HG02623 (cell line): ENCODE data around the gene JSRP1.

Experiments used
- ATAC-seq: cut with Tn5 transposase; IDR thresholded peaks from one replicate; pipeline ENCODE4 v1.9.1; 2021; ENCODE audit warnings: moderate library complexity; ENCODE audit not compliant: unreplicated experiment

JSRP1 gene

DNA sequence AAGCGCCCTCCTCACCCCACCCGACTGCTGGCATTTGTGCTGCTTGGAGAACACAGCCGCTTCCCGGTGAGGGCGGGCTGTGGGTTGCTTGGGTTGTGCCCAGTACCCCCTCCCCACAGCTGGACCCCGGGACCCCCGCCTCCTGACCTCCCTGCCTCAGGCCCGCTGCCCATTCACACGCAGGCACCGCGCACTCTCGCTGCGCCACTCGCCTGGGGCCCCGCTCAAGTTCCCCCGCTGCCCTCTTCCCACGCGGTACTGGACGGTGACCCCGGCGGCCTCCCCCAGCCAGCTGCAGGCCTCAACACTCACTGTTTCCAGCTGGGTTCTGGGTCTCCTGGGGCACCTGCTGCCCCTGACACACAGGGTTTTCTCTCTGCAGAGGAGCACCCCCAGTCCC, 36.5 kb downstream of the JSRP1 start:
- ATAC-seq = no peak

DNA sequence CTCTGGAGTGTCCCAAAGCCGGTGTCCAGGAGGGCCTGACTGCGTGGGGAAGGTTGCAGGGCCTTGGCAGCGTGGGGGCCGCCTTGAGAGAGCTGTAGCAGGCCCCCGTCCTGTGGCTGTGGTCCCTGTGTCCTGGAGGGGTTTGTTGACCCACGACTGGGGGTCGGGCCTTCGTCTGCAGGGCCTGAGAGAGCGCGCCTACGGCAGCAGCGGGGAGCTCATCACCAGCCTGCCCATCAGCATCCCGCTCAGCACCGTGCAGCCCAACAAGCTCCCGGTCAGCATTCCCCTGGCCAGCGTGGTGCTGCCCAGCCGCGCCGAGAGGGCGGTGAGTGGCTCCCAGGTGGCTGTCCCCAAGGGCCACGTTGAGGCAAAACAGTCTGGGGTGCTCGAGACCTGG, 38.6 kb downstream of the JSRP1 start:
- ATAC-seq = no peak

DNA sequence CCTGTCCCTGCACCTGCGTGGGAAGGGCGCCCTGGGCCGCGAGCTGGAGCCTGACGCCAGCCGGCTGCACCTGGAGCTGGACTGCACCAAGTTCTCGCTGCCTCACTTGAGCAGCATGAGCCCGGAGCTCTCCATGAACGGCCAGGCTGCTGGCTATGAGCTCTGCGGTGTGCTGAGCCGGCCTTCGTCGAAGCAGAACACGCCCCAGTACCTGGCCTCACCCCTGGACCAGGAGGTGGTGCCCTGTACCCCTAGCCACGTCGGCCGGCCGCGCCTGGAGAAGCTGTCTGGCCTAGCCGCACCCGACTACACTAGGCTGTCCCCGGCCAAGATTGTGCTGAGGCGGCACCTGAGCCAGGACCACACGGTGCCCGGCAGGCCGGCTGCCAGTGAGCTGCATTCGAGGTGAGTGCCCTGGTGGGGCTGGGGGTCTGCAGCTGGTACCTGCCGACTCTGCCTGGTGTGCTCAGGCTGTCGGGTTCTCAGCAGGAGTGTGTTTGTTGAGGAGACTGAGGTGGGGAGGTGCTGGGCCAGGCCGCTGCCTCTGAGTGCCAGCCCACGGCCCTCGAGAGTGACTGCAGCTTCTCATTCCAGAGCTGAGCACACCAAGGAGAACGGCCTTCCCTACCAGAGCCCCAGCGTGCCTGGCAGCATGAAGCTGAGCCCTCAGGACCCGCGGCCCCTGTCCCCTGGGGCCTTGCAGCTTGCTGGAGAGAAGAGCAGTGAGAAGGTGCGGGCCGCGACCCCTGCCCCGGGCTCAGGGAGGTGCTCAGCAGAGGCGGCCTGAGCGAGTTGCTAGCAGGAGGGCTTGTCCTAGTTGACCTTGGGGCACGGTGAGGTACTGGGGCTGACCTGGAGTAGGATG, 39.6 kb downstream of the JSRP1 start:
- ATAC-seq = no peak

DNA sequence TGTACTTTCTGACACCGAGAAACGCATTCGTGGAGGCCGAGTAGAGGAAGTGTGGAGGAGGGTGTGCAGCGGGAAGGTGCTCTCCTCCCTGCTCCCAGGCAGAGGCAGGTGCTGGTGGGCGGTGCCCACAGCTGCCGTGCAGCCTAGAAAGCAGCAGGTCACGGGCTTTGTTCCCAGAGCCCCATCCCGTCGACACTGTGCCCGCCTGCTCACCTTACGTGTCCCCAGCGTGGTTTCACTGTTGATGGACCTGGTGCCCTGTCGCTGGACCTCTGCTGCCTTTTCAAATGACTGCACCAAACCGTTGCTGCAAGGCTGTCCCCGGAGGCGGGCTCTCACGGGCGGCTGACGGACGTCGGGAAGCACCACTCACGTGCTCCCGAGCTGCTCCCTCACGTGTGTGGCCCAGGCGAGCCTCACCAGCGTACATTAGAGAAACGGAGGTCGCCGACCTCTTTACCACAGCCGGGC, 40.9 kb downstream of the JSRP1 start:
- ATAC-seq = no peak

DNA sequence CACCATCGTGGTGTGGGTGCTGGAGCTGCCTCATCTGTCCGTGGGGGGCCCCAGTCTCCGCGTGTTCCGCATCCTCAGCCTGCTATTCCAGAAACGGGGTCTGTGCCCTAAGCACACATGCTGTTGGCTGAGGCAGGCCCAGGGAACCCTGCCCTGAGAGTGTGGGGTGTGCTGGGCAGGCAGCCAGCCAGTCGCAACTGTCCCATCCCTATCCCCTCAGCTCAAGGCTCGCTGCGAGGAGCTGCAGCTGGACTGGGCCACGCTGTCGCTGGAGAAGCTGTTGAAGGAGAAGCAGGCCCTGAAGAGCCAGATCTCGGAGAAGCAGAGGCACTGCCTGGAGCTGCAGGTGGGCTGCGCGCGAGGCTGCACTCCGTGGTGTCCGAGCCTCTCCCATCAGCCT, 42.0 kb downstream of the JSRP1 start:
- ATAC-seq = no peak

DNA sequence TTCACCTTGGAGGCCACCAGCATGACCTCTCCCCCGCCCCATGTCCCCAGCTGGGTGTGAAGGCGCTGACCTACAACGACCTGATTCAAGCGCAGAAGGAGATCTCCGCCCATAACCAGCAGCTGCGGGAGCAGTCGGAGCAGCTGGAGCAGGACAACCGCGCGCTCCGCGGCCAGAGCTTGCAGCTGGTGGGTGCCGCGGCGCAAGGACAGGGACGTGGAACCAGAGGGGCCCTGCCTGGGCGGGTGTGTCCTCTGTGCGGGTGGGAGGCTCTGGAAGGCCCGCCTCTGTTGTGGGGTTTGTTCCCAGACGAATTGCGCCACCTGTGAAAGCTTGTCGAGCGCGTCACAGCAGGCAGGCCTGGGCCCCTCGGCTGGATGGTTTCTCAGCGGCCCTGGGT, 42.4 kb downstream of the JSRP1 start:
- no peak for ATAC-seq

DNA sequence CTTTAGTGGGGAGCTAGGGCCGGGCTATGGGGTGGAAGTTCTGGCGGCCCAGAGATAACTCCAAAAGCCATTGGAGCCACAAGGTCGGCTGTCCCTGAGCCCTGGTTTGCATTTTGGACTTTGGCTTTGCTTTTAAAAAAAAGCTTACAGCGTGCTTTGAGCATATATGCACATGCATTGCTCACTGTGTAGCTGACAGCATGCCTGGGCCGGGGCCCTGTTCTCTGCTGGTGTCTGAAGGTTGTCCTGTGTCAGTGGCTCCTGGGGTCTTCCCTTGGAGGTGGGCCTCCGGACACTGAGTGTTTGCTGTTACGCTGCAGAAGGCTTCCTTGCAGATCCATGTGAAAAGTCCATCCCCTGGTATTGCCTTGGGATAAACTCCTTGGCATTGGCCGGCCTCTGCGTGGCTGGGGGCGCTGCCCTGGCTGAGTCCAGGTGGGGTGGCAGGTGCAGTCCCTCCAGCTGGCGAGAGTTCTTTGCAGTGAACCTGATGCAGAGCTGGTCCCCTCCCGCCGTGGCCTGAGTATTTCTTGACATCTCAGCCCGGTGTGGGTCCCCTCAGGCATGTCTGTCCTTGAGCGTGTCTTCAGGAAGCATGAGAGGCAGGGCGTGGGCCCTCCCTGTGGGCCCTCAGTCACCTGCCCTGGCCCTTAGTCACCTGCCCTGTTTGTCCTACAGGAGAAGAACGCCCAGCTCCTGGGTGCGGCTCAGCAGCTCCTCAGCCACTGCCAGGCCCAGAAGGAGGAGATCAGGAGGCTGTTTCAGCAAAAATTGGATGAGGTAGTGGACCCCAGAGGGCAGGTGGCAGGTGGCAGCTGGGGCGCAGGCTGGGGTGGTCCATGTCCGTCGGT, 43.1 kb downstream of the JSRP1 start:
- ATAC-seq = no peak

DNA sequence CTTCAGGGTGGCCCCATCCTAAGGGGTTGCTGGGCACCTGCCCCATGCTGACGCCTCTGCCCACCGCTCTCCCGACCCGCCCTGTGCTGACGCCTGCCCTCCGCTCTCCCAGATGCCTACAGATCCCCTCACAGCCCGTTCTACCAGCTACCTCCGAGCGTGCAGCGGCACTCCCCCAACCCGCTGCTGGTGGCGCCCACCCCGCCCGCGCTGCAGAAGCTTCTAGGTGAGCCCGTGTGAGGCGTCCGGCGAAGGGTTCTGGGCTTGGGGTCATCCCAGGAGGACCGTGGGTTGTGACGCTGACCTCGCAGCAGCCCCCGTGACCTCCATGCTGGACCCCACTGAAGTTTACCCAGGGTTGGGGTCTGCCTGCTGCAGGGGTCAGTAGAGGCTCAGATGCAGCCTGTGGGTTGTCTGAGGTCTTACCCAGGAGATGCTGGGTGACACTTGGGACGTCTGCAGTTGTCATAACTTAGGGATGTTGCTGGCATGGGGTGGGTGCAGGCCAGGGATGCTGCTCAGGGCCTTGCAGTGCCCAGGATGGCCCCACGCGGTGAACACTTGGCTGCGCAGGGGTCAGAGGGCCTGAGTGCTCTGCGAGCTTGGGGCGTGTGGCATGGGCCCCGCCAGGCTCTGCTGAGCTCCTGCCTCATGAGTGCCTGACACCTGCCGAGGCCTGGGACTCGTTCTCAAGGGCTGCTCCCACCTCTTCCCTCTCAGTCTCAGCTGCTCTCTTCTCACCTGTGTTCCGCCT, 45.1 kb downstream of the JSRP1 start:
- no peak for ATAC-seq

DNA sequence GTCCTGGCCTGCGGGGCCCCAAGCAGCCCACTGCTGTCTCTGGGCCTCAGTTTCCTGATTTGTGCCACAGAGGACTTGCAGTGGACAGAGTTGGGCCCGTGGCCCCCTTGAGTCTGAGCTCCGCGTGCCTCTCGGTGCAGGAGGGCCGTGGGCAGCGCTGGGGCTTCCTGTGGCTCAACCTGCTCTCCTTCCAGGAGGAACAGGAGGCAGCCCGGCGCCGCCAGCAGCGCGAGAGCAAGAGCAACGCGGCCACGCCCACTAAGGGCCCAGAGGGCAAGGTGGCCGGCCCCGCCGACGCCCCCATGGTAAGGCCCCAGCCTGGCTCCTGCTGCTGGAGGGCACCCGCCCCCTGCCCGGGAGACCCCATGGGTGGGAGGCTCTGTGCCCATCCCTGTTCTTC, 46.0 kb downstream of the JSRP1 start:
- no peak for ATAC-seq

DNA sequence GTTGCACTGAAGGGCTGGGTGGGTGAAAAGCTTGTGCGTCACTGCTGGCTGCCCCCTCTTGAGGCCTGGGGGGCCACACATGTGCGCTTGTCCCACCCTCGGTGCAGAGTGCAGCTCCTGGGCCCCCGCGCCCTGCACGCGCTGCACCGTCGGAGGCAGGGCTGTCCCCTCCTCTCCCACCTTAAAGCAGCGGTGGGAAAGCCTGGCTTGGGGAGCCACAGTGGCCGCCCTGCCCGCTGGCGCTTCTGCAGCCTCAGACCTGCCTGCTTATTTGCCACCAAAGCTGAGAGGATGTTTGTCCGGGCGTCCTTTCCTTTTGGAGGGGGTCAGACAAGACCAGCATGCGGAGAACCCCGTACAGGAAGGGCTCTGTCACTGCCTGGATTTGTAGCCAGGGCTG, 46.8 kb downstream of the JSRP1 start:
- no peak for ATAC-seq

DNA sequence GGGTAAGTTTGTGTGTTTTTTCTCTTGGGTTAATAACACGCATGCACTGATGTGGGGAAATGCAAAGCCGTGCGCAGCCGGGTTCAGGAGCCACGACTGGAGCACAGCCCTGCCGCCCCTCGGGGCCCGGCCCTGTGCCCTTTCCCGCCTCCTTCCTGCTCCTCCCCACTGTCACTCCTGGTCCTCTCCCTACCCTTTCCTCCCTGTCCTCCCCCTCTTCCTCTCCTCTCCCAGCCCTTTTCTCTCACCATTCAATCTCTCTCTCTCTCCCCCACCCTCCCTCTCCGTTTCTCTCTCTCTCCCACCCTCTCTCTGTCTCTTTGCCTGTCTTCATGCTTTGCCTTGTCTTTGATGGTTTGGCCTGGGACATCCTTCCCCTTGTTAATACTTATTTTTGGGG, 47.2 kb downstream of the JSRP1 start:
- ATAC-seq = no peak

DNA sequence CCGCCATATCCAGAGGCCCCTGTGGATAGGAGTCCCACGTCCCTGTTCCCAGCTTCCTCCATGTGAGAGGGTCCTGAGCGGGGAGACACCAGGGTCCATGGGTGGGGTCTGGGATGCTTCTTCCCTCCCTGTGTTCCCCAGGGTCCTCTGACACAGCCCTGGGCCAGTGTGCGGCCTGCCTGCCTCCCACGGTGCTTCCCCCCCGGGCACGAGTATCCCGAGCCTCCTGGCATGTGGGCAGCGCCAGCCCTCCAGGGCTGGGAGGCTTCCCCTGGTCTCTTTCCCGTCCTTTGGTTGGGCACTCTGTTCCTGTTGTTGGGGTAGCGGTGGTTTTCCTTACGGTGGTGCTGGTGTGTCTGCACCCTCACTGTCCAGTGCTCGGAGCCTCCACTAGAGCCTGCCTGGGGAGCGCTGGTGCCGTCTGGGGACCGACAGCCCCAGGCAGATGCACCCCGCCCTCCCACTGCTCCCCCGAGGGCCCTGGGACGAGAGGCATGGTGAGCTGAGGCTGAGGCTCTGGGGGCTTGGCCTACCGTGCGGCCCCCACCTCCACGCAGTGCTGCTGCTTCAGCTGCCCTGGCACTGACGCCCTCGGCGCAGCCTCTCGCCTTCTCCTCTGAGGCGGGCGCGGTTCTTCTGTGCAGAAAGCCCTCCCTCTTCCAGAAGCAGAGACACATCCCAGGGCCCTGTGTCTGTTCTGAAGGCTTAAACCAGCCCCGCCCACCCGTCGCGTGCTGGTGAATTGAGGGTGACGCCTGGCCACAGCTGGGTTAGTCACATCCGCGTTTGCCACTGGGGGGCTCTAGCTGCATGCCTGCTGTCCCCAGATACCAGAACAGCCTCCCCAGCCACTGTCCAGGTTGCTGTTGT, 48.0 kb downstream of the JSRP1 start:
- ATAC-seq = no peak

DNA sequence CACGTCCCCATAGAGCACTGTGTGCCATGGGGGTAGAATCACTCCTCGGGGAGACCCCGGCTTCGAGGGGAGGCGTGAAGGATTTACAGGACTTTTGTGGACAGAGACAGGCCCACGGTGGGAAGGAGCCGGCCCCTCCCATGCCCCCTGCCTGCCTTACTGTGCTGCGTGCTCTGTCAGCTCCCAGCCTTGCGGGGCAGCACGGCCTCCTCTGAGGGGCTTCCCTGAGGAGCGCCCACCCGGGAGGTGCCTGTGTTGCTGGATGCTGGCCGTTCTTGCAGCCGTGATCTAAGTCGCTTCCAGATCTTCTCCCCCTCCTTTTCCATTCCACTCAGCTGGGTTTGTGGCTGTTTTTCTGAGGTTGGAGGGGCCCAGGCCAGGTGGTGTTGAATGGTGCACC, 49.2 kb downstream of the JSRP1 start:
- ATAC-seq = no peak

DNA sequence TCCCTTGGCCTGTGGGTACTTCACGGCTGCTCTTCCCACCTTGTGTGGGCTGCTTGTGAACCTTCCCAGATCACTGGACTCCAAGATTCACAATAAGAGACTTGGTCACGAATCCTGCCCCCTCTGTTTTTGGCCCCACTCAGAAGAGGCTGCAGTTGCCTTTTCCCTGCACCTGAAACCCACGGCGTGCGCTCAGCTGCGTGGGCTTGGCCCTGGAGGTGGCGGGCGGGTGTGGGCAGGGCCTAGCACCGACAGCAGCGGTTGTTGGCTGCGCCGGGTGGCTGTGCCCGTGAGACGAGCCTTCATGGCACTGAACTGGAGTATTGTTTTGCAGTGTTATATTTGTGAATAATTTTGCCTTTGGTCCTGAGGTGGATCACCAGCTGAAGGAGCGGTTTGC, 53.9 kb downstream of the JSRP1 start:
- no peak for ATAC-seq
